ENCODE measurements around the gene ZBTB17.
"Not testable (repeated sequence)": the region's sequence is repeated elsewhere in the genome, so short reads cannot be mapped to it uniquely, and the experiment has no call there.

The ZBTB17 gene

GRCh38 chr1:15935056-15935950 is 40.6 kb downstream of the ZBTB17 start:
- no peak for DNase-seq (ENCODE audit: low read depth)

GRCh38 chr1:15934211-15935055 is 41.5 kb downstream of the ZBTB17 start:
- DNase-seq (ENCODE audit: low read depth), result no peak

DNA sequence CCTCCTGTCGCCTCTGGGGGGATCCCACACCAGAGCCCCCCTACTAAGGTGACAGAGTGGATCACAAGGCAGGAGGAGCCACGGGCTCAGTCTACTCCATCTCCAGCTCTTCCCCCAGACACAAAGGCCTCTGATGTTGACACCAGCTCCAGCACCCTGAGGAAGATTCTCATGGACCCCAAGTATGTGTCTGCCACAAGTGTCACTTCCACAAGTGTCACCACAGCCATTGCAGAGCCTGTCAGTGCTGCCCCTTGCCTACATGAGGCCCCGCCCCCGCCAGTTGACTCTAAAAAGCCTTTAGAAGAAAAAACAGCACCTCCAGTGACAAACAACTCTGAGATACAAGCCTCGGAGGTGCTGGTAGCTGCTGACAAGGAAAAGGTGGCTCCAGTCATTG is 42.2 kb downstream of the ZBTB17 start:
- DNase-seq (ENCODE audit: low read depth), result no peak

- no peak for DNase-seq (ENCODE audit: low read depth)
Measured at GRCh38 chr1:15932612-15933011, 43.3 kb downstream of the ZBTB17 start.

- DNase-seq (ENCODE audit: low read depth), result no peak
Measured at GRCh38 chr1:15931884-15932283, 44.0 kb downstream of the ZBTB17 start.

GRCh38 chr1:15931401-15931800 is 44.5 kb downstream of the ZBTB17 start:
- DNase-seq (ENCODE audit: low read depth), result no peak

DNA sequence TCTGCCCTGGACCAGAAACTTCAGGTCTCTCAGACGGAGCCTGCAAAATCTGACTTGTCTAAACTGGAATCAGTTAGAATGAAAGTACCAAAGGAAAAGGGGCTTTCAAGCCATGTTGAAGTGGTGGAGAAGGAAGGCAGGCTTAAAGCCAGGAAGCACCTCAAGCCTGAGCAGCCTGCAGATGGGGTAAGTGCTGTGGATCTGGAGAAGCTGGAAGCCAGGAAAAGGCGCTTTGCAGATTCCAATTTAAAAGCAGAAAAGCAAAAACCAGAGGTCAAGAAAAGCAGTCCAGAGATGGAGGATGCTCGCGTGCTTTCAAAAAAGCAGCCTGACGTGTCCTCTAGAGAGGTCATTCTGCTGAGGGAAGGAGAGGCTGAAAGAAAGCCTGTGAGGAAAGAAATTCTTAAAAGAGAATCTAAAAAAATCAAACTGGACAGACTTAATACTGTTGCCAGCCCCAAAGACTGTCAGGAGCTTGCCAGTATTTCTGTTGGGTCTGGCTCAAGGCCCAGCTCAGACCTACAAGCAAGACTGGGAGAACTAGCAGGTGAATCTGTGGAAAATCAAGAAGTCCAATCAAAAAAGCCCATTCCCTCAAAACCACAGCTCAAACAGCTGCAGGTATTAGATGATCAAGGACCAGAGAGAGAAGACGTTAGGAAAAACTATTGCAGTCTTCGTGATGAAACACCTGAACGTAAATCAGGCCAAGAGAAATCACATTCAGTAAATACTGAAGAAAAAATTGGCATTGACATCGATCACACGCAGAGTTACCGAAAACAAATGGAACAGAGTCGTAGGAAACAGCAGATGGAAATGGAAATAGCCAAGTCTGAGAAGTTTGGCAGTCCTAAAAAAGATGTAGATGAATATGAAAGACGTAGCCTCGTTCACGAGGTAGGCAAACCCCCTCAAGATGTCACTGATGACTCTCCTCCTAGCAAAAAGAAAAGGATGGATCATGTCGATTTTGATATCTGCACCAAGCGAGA is 46.6 kb downstream of the ZBTB17 start:
- DNase-seq (ENCODE audit: low read depth), result no peak

DNA sequence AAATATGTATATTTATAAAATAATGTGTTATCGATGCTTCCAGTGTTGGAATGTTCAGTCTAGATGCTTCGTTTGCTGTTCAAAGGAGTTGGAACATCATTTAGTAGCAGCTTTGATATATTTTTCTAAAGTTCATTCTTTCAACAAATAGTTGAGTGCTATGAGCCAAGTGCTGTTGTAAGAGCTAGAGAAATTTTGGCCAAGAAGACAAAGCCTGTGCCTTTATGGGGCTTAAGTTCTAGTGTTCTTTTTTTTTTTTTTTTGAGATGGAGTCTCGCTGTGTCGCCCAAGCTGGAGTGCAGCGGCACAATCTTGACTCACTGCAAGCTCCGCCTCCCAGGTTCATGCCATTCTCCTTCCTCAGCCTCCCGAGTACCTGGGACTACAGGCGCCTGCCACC is 49.5 kb downstream of the ZBTB17 start:
- DNase-seq (ENCODE audit: low read depth), result not testable (repeated sequence)

DNA sequence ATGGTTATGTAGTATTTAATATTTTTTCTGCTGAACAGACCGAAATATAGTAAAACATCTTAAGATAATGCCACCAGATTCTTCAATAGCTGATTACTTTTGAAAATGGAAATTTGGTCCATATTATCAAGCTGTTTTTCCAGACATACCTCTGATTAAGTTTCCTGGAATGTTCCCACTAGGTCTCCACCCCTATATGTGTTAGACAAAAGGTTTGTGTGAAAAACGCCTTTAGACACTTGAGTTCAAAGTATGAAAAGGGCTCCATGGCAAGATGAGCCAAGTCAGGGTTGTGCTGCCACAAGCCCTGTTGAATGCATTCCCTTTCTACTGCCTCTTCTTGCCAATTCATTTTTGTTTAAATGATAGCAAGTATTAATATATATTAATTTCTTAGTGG is 52.7 kb downstream of the ZBTB17 start:
- DNase-seq (ENCODE audit: low read depth), result peak; percentile 82

- DNase-seq (ENCODE audit: low read depth), result peak; percentile 90
Measured at GRCh38 chr1:15918962-15919715, 56.8 kb downstream of the ZBTB17 start.

DNA sequence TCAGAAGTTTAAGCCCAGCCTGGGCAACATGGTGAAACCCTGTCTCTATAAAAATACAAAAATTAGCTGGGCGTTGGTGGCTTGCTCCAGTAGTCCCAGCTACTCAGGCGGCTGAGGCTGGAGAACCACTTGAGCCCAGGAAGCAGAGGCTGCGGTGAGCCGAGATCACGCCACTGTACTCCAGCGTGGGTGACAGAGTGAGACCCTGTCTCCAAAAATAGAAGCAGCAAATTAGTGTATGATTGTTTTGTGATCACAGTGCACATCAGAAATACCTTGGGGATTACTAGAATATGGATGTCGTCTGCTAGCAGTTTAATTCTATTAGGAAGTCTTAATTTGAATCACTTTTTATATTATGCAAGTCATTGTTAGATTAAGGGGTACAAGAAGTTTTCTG is 59.0 kb downstream of the ZBTB17 start:
- no peak for DNase-seq (ENCODE audit: low read depth)

DNA sequence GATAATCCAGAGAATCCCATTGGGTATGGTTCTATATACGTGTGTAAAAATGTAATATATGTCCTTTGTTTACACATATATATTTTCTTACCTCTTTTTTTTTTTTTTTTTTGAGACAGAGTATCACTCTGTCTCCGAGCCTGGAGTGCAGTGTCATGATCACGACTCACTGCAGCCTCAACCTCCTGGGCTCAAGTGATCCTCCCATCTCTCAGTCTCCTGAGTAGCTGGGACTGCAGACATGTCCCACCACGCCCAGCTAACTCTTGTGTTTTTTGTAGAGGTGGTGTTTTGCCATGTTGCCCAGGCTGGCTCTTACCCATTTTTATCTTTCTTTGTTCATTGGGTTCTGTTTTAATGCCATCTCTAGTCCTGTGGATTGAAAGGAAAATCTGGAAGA is 59.5 kb downstream of the ZBTB17 start:
- DNase-seq (ENCODE audit: low read depth), result peak; percentile 38

DNA sequence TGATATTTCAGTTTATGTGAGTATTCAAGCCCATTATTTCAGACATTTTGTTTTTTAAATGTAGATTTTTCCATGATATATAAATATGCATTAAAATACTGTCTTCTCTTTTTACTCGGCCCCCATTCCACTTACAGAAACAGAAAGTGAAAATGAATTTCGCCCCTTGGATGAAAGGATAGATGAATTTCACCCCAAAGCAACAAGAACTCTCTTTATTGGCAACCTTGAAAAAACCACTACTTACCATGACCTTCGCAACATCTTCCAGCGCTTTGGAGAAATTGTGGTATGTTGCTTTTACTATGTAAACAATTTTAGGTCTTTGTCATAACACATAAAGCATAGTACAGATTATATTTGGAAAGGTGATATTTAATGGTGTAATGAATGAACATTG is 59.9 kb downstream of the ZBTB17 start:
- DNase-seq (ENCODE audit: low read depth), result peak; percentile 67

DNA sequence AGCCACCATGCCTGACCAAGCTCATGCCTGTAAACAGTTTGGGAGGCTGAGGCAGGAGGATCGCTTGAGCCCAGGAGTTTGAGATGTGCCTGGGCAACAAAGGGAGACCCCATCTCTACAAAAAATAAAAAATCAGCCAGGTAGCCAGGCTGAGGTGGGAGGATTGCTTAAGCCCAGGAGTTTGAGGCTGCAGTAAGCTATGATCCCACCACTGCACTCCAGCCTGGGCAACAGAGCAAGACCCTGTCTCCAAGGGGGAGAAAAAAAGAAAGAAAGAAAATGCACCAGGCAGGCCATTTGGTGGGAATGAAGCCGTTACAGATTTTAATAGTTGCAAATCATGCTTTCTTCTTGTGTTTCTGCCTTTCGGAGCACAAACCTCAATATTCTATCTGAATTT is 62.3 kb downstream of the ZBTB17 start:
- not testable (repeated sequence) for DNase-seq (ENCODE audit: low read depth)

DNA sequence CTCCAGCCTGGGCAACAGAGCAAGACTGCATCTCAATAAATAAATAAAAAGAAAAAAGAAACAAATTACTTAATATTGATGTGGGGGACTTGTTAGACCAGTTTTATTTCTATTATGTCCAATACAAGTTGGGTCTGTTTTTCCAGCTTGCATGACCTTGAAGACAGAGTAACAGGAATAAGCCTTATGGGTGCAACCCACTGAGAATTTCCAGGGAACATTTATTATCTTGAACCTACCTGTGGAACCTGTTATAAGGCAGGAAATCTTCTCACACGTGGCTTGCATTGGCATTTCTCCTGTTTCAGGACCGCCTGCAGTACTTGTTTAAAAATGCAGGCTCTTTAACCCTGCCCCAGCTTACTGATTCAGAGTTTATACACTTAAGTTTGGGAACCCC is 64.0 kb downstream of the ZBTB17 start:
- DNase-seq (ENCODE audit: low read depth), result no peak

- no peak for DNase-seq (ENCODE audit: low read depth)
Measured at GRCh38 chr1:15911141-15911540, 64.8 kb downstream of the ZBTB17 start.

DNA sequence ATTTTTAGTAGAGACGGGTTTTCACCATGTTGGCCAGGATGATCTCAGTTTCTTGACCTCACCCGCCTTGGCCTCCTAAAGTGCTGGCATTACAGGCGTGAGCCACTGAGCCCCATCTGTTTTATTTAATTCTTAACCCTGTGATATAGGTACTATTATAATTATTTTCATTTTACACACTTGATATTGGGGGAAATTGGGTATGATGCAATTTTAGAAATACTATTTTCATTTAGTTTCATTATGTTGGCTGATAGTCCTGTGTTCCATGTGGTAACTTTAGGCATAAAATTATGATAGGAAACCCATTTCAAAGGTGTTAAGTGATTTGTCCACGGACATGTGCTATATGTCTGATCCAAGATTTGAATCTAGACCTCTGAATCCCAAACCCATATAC is 67.3 kb downstream of the ZBTB17 start:
- no peak for DNase-seq (ENCODE audit: low read depth)

GRCh38 chr1:15902882-15903281 is 73.0 kb downstream of the ZBTB17 start:
- peak; percentile 91 for DNase-seq (ENCODE audit: low read depth)

- DNase-seq (ENCODE audit: low read depth), result no peak
Measured at GRCh38 chr1:15900662-15901279, 75.1 kb downstream of the ZBTB17 start.

DNA sequence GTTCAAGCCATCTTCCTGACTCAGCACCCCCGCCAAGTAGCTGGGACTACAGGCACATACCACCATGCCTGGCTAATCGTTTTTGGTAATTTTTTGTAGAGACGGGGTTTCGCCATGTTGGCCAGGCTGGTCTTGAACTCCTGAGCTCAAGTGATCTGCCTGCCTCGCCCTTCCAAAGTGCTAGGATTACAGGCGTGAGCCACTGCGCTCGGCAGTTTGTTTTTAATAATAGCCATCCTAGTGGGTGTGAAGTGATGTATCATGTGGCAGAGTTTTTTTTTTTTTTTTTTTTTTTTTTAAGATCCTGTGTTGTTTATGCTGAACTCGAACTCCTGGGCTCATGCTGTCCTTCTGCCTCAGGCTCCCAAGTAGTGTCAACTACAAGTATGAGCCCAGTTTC is 76.6 kb downstream of the ZBTB17 start:
- DNase-seq (ENCODE audit: low read depth), result no peak

Measured in iris pigment epithelial cell (primary cell).